ENCODE data around the gene SCN1B.

- TF ChIP-seq EP300 (conservative IDR thresholded peaks at IDR 0.05; ENCODE audit: poor library complexity, severe bottlenecking): no peak
- no peak for TF ChIP-seq CTCF (IDR thresholded peaks at IDR 0.05; ENCODE audit: poor library complexity, severe bottlenecking)
- TF ChIP-seq RAD21 (conservative IDR thresholded peaks at IDR 0.05): no peak
These were observed 35.4 kb upstream of the SCN1B start for GRCh38 chr19:34994643-34995541.

Measured in neural cell (in vitro differentiated cells).